ENCODE data around the gene MEIS2.

GRCh38 chr15:37004981-37005735 is 95.2 kb downstream of the MEIS2 start:
- TF ChIP-seq POLR2A (IDR thresholded peaks at IDR 0.05; ENCODE audit: low read depth, low read length) (no peak), POLR2AphosphoS5 (IDR thresholded peaks at IDR 0.05; ENCODE audit: low read depth, low read length) (no peak), TAF1 (IDR thresholded peaks at IDR 0.05; ENCODE audit: low read depth, low read length) (no peak), POU2F2 (IDR thresholded peaks at IDR 0.05; ENCODE audit: low read depth, low read length) (no peak), PAX5 (IDR thresholded peaks at IDR 0.05; ENCODE audit: insufficient read depth, low read length, severe bottlenecking) (no peak), SPI1 (IDR thresholded peaks at IDR 0.05; ENCODE audit: low read depth, low read length) (no peak)
